Neural cell (in vitro differentiated cells): ENCODE results near the gene PARG.

ENCODE experiments used
- EP300 ChIP-seq: fragments of 450-650 bp; conservative IDR thresholded peaks from 2 replicates; pipeline ENCODE4 v1.6.1; 2014; ENCODE audit warnings: antibody characterized with exemption, mild to moderate bottlenecking, moderate library complexity; ENCODE audit not compliant: poor library complexity, severe bottlenecking
- EZH2 ChIP-seq: fragments of 200-600, 300-800 bp; shearing (Covaris generic), sonication (generic); IDR thresholded peaks from 2 replicates; pipeline ENCODE4 v1.6.1; 2014; ENCODE audit warnings: antibody characterized with exemption, low read length, borderline replicate concordance, mild to moderate bottlenecking; ENCODE audit not compliant: insufficient read depth, poor library complexity, severe bottlenecking
- POLR2AphosphoS5 ChIP-seq: IDR thresholded peaks from 2 replicates; pipeline ENCODE4 v1.6.1; 2012
- TAF1 ChIP-seq: IDR thresholded peaks from 2 replicates; pipeline ENCODE4 v1.6.1; 2012; ENCODE audit warnings: low read depth
- TF ChIP-seq, protein P1 (sequence below): fragments of 450-650 bp; IDR thresholded peaks from 2 replicates; pipeline ENCODE4 v1.5.1; 2014; ENCODE audit warnings: antibody characterized with exemption, mild to moderate bottlenecking, moderate library complexity; ENCODE audit not compliant: poor library complexity, severe bottlenecking

DNA sequence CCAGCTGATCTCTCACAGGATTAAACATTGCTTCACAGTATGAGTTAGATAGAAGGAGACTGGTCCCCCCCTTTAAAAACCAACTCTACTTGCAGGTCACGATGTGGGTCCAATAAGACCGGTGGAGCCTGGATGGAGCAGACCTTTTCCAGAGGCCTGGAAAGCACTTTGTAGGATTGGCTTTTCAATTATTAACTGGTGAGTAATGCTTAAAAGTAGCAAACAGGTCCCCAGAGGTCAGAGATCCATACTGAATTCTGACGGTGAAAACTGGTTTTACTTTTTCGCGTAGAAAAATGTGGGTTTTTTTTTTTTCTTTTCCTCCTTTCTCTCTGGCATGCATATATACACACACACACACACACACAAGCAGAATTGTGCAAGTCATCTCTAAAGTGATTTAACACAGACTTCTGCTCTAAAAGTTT lies 104.8 kb downstream of the PARG start:
- TF ChIP-seq EZH2 (no peak), TAF1 (no peak), POLR2AphosphoS5 (no peak), EP300 (no peak)
- TF ChIP-seq, protein P1, sequence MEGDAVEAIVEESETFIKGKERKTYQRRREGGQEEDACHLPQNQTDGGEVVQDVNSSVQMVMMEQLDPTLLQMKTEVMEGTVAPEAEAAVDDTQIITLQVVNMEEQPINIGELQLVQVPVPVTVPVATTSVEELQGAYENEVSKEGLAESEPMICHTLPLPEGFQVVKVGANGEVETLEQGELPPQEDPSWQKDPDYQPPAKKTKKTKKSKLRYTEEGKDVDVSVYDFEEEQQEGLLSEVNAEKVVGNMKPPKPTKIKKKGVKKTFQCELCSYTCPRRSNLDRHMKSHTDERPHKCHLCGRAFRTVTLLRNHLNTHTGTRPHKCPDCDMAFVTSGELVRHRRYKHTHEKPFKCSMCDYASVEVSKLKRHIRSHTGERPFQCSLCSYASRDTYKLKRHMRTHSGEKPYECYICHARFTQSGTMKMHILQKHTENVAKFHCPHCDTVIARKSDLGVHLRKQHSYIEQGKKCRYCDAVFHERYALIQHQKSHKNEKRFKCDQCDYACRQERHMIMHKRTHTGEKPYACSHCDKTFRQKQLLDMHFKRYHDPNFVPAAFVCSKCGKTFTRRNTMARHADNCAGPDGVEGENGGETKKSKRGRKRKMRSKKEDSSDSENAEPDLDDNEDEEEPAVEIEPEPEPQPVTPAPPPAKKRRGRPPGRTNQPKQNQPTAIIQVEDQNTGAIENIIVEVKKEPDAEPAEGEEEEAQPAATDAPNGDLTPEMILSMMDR: no peak
